ENCODE data around the gene FSIP1. TPM values are rescaled to one million over a fixed set of nuclear protein-coding genes. Genes with fewer than 3 reads are reported as not detected.

FSIP1 gene
- total RNA-seq, 1 donor from 2014 or later: not detected

DNA sequence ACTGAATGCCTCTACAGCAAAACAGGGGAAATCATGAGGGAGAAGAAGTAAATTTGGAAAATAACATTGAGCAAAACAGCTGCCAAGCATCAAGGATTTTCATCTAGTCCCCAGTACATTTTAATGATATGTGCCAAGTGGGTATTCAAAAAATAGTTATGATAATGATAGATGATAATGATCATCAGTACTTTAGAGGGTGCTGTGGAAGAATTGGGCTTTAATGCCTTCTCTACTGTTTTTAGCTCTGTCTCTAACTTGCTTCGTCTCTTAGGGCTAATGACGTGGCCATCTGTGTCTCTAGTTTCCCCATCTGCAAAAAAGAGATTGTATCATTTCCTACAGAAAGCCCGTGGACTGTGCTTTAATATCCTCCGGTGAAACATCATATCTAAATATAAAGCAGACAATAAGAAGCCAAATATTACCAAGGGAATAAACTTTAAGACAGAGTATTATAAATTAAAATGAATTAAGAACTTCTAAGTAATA lies 10.2 kb upstream of the FSIP1 start:
- no peak for DNase-seq (ENCODE audit: low spot score in 2 of 2)
- intact Hi-C loops (cut with DNase I): no loop called here
- Histone ChIP-seq H3K36me3 (peaks cover 0 to under 1% of the 10 kb centered on the region in 2 donors), H3K4me3 (no peak overlapping the region), H3K27me3 (no peaks in the 10 kb centered on the region), H3K4me1 (no peaks in the 10 kb centered on the region), H3K9me3 (no peaks in the 10 kb centered on the region), H3K27ac (no peak overlapping the region)
- TF ChIP-seq, protein P1, sequence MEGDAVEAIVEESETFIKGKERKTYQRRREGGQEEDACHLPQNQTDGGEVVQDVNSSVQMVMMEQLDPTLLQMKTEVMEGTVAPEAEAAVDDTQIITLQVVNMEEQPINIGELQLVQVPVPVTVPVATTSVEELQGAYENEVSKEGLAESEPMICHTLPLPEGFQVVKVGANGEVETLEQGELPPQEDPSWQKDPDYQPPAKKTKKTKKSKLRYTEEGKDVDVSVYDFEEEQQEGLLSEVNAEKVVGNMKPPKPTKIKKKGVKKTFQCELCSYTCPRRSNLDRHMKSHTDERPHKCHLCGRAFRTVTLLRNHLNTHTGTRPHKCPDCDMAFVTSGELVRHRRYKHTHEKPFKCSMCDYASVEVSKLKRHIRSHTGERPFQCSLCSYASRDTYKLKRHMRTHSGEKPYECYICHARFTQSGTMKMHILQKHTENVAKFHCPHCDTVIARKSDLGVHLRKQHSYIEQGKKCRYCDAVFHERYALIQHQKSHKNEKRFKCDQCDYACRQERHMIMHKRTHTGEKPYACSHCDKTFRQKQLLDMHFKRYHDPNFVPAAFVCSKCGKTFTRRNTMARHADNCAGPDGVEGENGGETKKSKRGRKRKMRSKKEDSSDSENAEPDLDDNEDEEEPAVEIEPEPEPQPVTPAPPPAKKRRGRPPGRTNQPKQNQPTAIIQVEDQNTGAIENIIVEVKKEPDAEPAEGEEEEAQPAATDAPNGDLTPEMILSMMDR (IDR thresholded peaks at IDR 0.05): no peak

DNA sequence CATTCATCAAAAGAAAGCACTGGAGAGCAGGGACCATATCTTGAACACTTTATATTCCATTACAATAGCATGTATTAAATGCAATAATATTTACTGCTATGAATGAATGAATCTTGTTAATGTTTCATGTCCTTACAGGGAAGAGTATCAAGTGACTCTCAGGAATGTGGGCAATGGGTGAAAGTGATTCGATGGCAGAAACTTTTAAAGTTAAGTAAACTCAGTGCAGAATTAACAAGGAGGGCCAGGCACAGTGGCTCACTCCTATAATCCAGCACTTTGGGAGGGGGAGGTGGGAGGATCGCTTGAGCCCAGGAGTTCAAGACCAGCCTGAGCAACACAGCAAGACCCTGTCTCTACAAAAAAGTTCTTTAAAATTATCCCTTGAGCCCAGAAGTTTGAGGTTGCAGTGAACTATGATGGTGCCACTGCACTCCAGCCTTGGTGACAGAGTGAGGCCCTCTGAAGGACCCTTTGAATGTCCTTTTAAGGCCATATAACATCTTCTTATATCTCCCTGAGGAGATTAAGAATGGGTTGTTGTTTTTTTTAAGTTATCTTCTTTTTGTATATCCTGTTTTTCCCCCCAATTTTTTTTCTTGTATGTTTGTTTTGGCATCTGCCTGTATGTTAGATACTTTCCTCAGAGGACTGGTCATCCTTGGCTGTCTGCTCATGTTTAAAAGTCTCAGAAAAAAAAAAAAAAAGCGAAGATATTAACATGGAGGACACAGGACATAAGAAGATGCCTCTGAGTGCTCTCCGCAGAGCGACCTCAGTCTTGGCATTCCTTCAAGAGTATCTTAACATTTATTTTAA lies 9.6 kb upstream of the FSIP1 start:
- H3K9me3 ChIP-seq: no peaks in the 10 kb centered on the region
- H3K36me3 ChIP-seq: no peaks in the 10 kb centered on the region
- H3K27me3 ChIP-seq: no peaks in the 10 kb centered on the region
- no peak for DNase-seq (ENCODE audit: low spot score in 2 of 2)
- no peak overlapping the region for H3K27ac ChIP-seq
- H3K4me1 ChIP-seq: no peaks in the 10 kb centered on the region
- no peak overlapping the region for H3K4me3 ChIP-seq
- TF ChIP-seq, protein P1 (IDR thresholded peaks at IDR 0.05): no peak
- intact Hi-C loops (cut with DNase I): no loop called here

DNA sequence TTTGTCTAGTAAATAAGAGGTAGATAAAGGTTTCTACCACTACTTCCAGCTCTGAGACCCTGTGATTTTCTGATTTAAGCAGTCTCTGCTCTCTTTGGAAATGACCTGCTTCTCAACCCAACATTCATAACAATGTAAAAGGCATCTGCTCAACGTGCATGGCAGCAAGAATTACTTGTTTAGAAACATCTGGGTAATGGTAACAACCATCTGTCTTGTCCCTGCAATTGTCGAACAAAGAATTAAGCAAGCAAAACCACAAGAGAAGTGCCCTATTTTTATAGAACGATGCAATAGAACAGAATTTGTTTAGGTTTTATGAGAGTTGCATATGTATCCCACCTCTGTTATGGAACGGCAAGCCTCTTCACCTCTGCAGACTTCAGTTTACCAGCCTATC lies 7.1 kb upstream of the FSIP1 start:
- H3K27me3 ChIP-seq: no peaks in the 10 kb centered on the region
- no peaks in the 10 kb centered on the region for H3K9me3 ChIP-seq
- H3K4me1 ChIP-seq: peaks cover 0 to 5% of the 10 kb centered on the region in 2 donors
- intact Hi-C loops (cut with DNase I): no loop called here
- TF ChIP-seq, protein P1 (IDR thresholded peaks at IDR 0.05): no peak
- H3K4me3 ChIP-seq: no peak overlapping the region
- no peak overlapping the region for H3K27ac ChIP-seq
- no peaks in the 10 kb centered on the region for H3K36me3 ChIP-seq
- DNase-seq (ENCODE audit: low spot score in 2 of 2): no peak

DNA sequence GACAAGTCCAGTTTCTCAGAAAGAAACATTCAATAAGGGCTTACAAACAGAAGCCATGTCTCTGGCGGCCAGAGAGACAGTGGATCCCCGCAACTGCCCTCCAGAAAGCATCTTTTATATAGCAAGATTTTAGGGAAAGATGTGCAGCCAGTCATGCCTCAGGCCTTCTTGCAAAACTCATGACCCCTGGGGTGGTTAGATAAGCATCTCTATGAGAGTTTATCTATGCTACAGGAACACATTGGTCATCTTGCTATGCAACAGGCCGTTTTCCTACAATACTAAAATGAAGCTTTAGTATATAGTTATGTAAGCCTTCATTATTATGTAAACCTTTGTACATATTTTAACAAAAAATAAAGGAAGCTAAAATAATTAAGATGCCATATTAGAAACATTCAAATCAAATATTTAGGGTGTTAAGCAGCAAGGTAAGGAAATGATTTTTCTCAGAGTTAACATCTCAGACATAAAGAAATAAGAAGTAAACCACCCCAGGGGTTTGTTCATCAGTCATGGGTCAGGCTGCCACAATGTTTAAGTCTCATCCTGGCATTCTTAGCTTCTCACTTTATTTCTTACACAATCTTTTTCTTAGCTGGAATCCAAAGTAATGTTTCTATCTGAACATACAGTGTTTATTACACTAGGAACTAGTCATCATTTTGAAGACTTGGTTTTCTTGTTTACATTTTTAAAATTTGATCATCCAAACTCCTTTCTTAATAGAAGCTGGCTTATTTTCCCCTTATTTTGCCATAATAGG lies 6.3 kb upstream of the FSIP1 start:
- Histone ChIP-seq H3K4me3 (no peak overlapping the region), H3K4me1 (peaks cover 0 to 5% of the 10 kb centered on the region in 2 donors), H3K9me3 (no peaks in the 10 kb centered on the region), H3K27ac (no peak overlapping the region), H3K27me3 (no peaks in the 10 kb centered on the region), H3K36me3 (no peaks in the 10 kb centered on the region)
- intact Hi-C loops (cut with DNase I): no loop called here
- no peak for DNase-seq (ENCODE audit: low spot score in 2 of 2)
- TF ChIP-seq, protein P1 (IDR thresholded peaks at IDR 0.05): no peak

DNA sequence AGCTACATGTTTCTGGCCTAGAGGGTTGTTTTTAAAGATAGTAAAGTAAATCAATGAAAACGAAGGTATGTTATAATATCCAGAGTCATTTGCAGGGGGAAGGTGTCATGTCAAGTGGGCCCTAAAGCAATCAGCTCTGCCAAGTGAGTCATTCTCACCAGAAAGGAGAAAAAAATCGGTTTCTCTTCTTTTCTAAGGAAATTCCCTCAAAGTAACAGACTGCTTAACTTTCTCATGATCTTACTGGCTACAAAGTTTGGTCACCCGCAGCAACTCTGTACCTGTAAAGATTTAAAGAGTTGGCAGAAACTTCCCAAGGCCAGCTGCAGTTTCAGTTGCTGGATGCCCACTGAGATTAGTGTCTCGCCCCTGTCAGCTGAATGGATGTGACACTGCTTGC lies 5.5 kb upstream of the FSIP1 start:
- no peaks in the 10 kb centered on the region for H3K9me3 ChIP-seq
- no peaks in the 10 kb centered on the region for H3K36me3 ChIP-seq
- H3K4me3 ChIP-seq: no peak overlapping the region
- no peak overlapping the region for H3K27ac ChIP-seq
- intact Hi-C loops (cut with DNase I): no loop called here
- DNase-seq (ENCODE audit: low spot score in 2 of 2): no peak
- TF ChIP-seq, protein P1 (IDR thresholded peaks at IDR 0.05): no peak
- H3K4me1 ChIP-seq: peaks cover 0 to 5% of the 10 kb centered on the region in 2 donors
- no peaks in the 10 kb centered on the region for H3K27me3 ChIP-seq
